HepG2 (cell line): ENCODE measurements around the gene LSR. TPM values are rescaled to one million over a fixed set of nuclear protein-coding genes. Genes with fewer than 3 reads are reported as not detected.
A peak's percentile ranks its signal among the peaks of the same experiment; 100 is the strongest.

Source experiments
- ERF ChIP-seq: IDR thresholded peaks from 2 replicates; pipeline ENCODE4 v1.6.1; 2018; ENCODE audit warnings: missing biosample characterization, missing genetic modification reagents
- HCFC1 ChIP-seq: fragments of 150-350 bp; IDR thresholded peaks from 2 replicates; pipeline ENCODE4 v1.6.1; 2014; ENCODE audit warnings: low read depth, low read length
- KLF13 ChIP-seq: sonication (generic); formaldehyde crosslinking; IDR thresholded peaks from 2 replicates; pipeline ENCODE4 v1.4.0; 2020; ENCODE audit warnings: mild to moderate bottlenecking, missing genetic modification reagents
- MIER2 ChIP-seq: IDR thresholded peaks from 2 replicates; pipeline ENCODE4 v1.6.1; 2016; ENCODE audit warnings: missing biosample characterization, missing genetic modification reagents
- MZF1 ChIP-seq: sonication (generic); formaldehyde crosslinking; IDR thresholded peaks from 2 replicates; pipeline ENCODE4 v1.8.1; 2023; ENCODE audit warnings: mild to moderate bottlenecking, missing genetic modification reagents, borderline replicate concordance
- NFRKB ChIP-seq: fragments of 450-650 bp; IDR thresholded peaks from 2 replicates; pipeline ENCODE4 v1.6.1; 2017
- NR2F1 ChIP-seq, 2 experiments: fragments of 450-650 bp in 1 of 2; formaldehyde crosslinking in 1 of 2; IDR thresholded peaks; 2 replicates each; pipeline versions ENCODE4 v1.5.0 to v1.6.1; 2016 to 2020; ENCODE audit warnings: mild to moderate bottlenecking in 1 of 2, missing compliant biosample characterization in 1 of 2, missing genetic modification reagents in 1 of 2, moderate library complexity in 1 of 2
- SIX1 ChIP-seq: sonication (generic); formaldehyde crosslinking; IDR thresholded peaks from 2 replicates; pipeline ENCODE4 v1.4.0; 2020; ENCODE audit warnings: missing genetic modification reagents, borderline replicate concordance
- SIX4 ChIP-seq: sonication (generic); formaldehyde crosslinking; IDR thresholded peaks from 2 replicates; pipeline ENCODE4 v1.4.0; 2020; ENCODE audit warnings: missing genetic modification reagents
- SP1 ChIP-seq, 2 experiments: fragments of 450-650 bp in 1 of 2; sonication (generic) in 1 of 2; formaldehyde crosslinking in 1 of 2; IDR thresholded peaks; 2 replicates each; pipeline versions ENCODE4 v1.4.0 to v1.6.1; 2016 to 2020; ENCODE audit warnings: missing genetic modification reagents in 1 of 2
- SRSF1 ChIP-seq: fragments of 200-400 bp; formaldehyde crosslinking; optimal IDR thresholded peaks from 2 replicates; pipeline ENCODE3; 2017; ENCODE audit warnings: mild to moderate bottlenecking, low read depth, low read length, moderate library complexity
- ZNF30 ChIP-seq: sonication (generic); formaldehyde crosslinking; IDR thresholded peaks from 2 replicates; pipeline ENCODE4 v1.5.0; 2020; ENCODE audit warnings: mild to moderate bottlenecking, missing genetic modification reagents
- ZNF547 ChIP-seq: sonication (generic); formaldehyde crosslinking; IDR thresholded peaks from 2 replicates; pipeline ENCODE4 v1.5.1; 2020; ENCODE audit warnings: mild to moderate bottlenecking, missing genetic modification reagents
- ZNF816 ChIP-seq: sonication (generic); formaldehyde crosslinking; IDR thresholded peaks from 2 replicates; pipeline ENCODE4 v1.8.0; 2022; ENCODE audit warnings: missing genetic modification reagents, mild to moderate bottlenecking, borderline replicate concordance
- ZNF83 ChIP-seq: sonication (generic); formaldehyde crosslinking; IDR thresholded peaks from 2 replicates; pipeline ENCODE4 v1.4.0; 2020; ENCODE audit warnings: missing genetic modification reagents, mild to moderate bottlenecking, borderline replicate concordance
- polyA plus RNA-seq, 8 experiments: library from polyadenylated mRNA; depleted of rRNA in 3 of 8; stranded (reverse) in 7 of 8; unstranded in 1 of 8; fragments of >200 nt; fragmentation: Illumina TruSeq in 4 of 8; extraction: Trizol in 4 of 8; gene quantifications; 2 replicates each; pipeline versions ENCODE4 v1.2.1 to v1.2.3, GENCODE V29; 2011 to 2016; ENCODE audit warnings: low read depth in 4 of 8, missing spikeins in 1 of 8, mixed read lengths in 1 of 8; ENCODE audit not compliant: insufficient read depth in 1 of 8
- total RNA-seq, 5 experiments: library from RNA; depleted of rRNA; stranded (reverse); fragments of >200 nt; fragmentation: Illumina TruSeq; extraction: Trizol; gene quantifications; 2 replicates each; pipeline ENCODE4 v1.2.3, GENCODE V29; 2016; ENCODE audit warnings: low read depth in 1 of 5
- TF ChIP-seq, protein P1 (sequence below): sonication (generic); formaldehyde crosslinking; IDR thresholded peaks from 2 replicates; pipeline ENCODE4 v1.4.0; 2020; ENCODE audit warnings: missing genetic modification reagents
- TF ChIP-seq, protein P2 (sequence below): sonication (generic); formaldehyde crosslinking; IDR thresholded peaks from 2 replicates; pipeline ENCODE4 v1.8.0; 2022; ENCODE audit warnings: mild to moderate bottlenecking, missing genetic modification reagents; ENCODE audit not compliant: insufficient replicate concordance
- TF ChIP-seq, protein P3 (sequence below): sonication (generic); formaldehyde crosslinking; IDR thresholded peaks from 2 replicates; pipeline ENCODE4 v1.8.1; 2022; ENCODE audit warnings: low read depth, mild to moderate bottlenecking, missing genetic modification reagents
- TF ChIP-seq, protein P4 (sequence below): sonication (generic); formaldehyde crosslinking; IDR thresholded peaks from 2 replicates; pipeline ENCODE4 v1.4.0; 2020; ENCODE audit warnings: missing genetic modification reagents, borderline replicate concordance

Gene LSR
- total and polyA plus RNA-seq, 2 of the 13 experiments (the other 11 are each of a cell fraction or from before 2014, with no cell fraction given), result 29.2 to 79.2 TPM

DNA sequence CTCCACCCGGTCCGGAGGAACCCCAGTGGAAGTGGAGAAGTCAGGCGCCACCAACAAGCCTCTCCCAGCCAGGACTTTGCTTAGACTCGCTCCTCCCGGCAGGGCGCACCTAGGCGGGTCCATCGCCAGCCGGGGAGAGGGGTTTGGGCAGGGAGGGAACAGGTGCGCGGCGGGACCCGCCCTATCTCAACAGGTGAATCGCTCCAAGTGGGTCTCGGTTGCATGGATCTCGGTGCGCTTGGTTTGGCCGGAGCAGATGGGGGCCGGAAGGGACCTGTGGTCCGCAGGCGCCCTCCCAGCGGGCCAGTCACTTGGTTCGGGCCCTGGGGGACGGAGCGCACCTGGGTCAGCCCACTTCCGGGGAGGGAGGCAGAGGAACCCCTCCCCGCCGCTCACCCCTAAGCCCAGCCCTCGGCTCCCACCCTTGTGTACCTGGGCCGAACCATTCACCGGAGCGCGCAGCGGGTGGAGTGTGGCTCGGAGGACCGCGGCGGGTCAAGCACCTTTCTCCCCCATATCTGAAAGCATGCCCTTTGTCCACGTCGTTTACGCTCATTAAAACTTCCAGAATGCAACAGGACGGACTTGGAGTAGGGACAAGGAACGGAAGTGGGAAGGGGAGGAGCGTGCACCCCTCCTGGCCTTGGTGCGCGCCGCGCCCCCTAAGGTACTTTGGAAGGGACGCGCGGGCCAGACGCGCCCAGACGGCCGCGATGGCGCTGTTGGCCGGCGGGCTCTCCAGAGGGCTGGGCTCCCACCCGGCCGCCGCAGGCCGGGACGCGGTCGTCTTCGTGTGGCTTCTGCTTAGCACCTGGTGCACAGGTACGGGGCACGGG lies at the start of gene LSR (continued):
- TF ChIP-seq ZNF816 (CRISPR knock-in tag) (peak; percentile 77; the same call in 1 of the 2 replicates), MZF1 (CRISPR knock-in tag) (peak; percentile 4; the same call in 1 of the 2 replicates), SRSF1 (peak; percentile 17), SP1 (IDR thresholded peaks at IDR 0.05) (peak; percentile 91), SP1 (CRISPR knock-in tag; IDR thresholded peaks at IDR 0.05) (peak; percentile 99), HCFC1 (peak; percentile 13; the same call in 1 of the 2 replicates), SIX4 (0 out of 2 replicates have a peak, but pooled peaks have one; percentile 28), NFRKB (no peak), ERF (peak; percentile 85), NR2F1 (CRISPR knock-in tag; IDR thresholded peaks at IDR 0.05) (no peak), ZNF83 (CRISPR knock-in tag) (0 out of 2 replicates have a peak, but pooled peaks have one; percentile 32), ZNF30 (CRISPR knock-in tag) (no peak; the same call in 1 of the 2 replicates), ZNF547 (CRISPR knock-in tag) (0 out of 2 replicates have a peak, but pooled peaks have one; percentile 88), MIER2 (CRISPR knock-in tag) (peak; percentile 50; the same call in 1 of the 2 replicates), SIX1 (CRISPR knock-in tag) (0 out of 2 replicates have a peak, but pooled peaks have one; percentile 11), KLF13 (peak; percentile 93; the same call in 1 of the 2 replicates)
- TF ChIP-seq, protein P1, sequence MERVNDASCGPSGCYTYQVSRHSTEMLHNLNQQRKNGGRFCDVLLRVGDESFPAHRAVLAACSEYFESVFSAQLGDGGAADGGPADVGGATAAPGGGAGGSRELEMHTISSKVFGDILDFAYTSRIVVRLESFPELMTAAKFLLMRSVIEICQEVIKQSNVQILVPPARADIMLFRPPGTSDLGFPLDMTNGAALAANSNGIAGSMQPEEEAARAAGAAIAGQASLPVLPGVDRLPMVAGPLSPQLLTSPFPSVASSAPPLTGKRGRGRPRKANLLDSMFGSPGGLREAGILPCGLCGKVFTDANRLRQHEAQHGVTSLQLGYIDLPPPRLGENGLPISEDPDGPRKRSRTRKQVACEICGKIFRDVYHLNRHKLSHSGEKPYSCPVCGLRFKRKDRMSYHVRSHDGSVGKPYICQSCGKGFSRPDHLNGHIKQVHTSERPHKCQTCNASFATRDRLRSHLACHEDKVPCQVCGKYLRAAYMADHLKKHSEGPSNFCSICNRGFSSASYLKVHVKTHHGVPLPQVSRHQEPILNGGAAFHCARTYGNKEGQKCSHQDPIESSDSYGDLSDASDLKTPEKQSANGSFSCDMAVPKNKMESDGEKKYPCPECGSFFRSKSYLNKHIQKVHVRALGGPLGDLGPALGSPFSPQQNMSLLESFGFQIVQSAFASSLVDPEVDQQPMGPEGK (CRISPR knock-in tag), result peak; percentile 76; the same call in 1 of the 2 replicates
- TF ChIP-seq, protein P2, sequence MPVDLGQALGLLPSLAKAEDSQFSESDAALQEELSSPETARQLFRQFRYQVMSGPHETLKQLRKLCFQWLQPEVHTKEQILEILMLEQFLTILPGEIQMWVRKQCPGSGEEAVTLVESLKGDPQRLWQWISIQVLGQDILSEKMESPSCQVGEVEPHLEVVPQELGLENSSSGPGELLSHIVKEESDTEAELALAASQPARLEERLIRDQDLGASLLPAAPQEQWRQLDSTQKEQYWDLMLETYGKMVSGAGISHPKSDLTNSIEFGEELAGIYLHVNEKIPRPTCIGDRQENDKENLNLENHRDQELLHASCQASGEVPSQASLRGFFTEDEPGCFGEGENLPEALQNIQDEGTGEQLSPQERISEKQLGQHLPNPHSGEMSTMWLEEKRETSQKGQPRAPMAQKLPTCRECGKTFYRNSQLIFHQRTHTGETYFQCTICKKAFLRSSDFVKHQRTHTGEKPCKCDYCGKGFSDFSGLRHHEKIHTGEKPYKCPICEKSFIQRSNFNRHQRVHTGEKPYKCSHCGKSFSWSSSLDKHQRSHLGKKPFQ (CRISPR knock-in tag), result peak; percentile 70
- TF ChIP-seq, protein P3, sequence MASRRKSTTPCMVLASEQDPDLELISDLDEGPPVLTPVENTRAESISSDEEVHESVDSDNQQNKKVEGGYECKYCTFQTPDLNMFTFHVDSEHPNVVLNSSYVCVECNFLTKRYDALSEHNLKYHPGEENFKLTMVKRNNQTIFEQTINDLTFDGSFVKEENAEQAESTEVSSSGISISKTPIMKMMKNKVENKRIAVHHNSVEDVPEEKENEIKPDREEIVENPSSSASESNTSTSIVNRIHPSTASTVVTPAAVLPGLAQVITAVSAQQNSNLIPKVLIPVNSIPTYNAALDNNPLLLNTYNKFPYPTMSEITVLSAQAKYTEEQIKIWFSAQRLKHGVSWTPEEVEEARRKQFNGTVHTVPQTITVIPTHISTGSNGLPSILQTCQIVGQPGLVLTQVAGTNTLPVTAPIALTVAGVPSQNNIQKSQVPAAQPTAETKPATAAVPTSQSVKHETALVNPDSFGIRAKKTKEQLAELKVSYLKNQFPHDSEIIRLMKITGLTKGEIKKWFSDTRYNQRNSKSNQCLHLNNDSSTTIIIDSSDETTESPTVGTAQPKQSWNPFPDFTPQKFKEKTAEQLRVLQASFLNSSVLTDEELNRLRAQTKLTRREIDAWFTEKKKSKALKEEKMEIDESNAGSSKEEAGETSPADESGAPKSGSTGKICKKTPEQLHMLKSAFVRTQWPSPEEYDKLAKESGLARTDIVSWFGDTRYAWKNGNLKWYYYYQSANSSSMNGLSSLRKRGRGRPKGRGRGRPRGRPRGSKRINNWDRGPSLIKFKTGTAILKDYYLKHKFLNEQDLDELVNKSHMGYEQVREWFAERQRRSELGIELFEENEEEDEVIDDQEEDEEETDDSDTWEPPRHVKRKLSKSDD (CRISPR knock-in tag), result no peak
- TF ChIP-seq, protein P4, sequence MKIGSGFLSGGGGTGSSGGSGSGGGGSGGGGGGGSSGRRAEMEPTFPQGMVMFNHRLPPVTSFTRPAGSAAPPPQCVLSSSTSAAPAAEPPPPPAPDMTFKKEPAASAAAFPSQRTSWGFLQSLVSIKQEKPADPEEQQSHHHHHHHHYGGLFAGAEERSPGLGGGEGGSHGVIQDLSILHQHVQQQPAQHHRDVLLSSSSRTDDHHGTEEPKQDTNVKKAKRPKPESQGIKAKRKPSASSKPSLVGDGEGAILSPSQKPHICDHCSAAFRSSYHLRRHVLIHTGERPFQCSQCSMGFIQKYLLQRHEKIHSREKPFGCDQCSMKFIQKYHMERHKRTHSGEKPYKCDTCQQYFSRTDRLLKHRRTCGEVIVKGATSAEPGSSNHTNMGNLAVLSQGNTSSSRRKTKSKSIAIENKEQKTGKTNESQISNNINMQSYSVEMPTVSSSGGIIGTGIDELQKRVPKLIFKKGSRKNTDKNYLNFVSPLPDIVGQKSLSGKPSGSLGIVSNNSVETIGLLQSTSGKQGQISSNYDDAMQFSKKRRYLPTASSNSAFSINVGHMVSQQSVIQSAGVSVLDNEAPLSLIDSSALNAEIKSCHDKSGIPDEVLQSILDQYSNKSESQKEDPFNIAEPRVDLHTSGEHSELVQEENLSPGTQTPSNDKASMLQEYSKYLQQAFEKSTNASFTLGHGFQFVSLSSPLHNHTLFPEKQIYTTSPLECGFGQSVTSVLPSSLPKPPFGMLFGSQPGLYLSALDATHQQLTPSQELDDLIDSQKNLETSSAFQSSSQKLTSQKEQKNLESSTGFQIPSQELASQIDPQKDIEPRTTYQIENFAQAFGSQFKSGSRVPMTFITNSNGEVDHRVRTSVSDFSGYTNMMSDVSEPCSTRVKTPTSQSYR (CRISPR knock-in tag), result no peak; the same call in none of the 2 replicates
